CD4-positive, alpha-beta T cell treated with Interleukin-15 for 1 hour (primary cell): Measurements from ENCODE around the gene TMA16.
"Not testable (repeated sequence)": the region's sequence is repeated elsewhere in the genome, so short reads cannot be mapped to it uniquely, and the experiment has no call there.

ENCODE experiments used
- DNase-seq: peaks from one replicate; pipeline ENCODE4 v3.0.0-alpha.2; 2020

The TMA16 gene

DNA sequence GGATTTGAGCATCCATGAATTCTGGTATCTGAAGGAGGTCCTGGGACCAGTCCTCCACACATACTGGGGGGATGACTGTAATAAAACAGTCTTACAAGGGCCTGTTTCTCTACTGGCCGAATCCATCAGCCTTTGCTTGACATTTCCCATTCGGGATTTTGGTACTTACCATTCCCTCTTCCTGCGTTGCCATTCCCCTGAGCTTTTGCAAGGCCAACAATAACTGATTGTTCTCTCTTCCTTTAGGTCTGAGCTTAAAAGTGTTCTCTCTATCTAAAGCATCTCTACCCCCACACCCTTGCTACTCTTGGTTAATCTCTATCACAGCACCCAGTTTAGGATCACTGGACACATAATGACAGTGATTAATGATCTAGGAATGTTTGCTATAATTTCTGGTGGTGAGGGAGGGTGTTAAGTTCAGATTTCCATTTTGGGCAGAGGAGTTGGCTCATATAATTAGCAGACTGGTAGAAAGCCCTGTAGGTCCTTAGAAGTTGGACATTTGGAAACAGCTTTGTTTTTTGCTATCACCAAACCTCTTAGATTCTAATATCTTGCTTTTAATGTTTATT, 29.4 kb downstream of the TMA16 start:
- DNase-seq: no peak

DNA sequence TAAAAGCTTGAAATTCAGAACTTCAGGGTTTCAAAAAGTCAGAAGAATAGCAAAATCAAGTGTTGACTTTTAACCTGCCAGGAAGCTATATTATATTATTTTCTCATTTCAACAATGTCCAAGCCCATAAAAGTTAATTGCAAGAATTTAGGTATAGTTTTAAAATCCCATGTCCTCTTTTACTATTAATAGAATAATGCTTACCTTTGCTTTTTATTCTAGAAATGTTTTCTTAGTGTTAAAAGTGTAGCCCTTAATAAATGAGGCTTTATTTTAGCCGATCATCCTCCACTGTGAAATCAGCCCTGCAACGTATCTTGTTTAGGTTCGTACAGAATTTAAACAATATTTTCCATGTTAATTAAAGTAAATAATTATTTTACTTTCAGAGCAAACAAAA, 31.5 kb downstream of the TMA16 start:
- no peak for DNase-seq

DNA sequence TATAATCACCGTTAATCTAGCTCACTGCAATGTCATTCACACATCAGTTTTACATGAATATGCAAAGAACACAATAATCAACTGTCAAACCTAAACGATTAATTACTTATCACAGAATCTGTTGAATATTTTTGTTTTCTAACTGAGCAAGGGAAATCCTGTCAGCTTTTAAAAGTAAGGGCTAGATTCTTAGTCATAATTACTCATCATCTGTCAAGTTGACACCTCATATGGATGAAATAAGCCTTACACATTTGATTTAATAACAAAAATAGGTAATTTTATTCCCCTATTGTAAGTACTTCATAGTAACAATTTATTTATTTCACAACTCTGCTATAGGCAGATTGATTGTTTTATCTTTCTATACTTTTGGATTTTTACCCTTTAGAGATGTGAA, 32.7 kb downstream of the TMA16 start:
- no peak for DNase-seq

DNA sequence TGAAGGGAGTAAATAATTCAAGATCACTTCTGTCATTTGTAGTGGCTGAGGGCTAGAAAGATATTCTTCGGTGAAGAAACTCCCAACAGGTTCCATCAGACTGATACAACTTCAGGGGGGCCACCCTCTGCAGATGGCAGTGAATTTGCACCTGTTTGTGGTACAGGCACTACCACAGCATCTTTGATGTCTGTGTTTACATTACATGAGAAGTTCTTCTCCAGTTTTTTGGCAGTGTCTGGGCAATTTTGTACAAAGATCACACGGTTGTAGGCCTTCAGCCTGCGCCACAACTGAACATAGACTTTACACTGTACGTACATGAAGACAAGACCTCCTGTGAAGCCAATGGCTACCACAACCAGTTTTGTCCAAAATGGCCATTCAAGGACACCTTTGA, 34.2 kb downstream of the TMA16 start:
- no peak for DNase-seq

- DNase-seq: no peak
These were observed 39.6 kb downstream of the TMA16 start for GRCh38 chr4:163534056-163534455.

DNA sequence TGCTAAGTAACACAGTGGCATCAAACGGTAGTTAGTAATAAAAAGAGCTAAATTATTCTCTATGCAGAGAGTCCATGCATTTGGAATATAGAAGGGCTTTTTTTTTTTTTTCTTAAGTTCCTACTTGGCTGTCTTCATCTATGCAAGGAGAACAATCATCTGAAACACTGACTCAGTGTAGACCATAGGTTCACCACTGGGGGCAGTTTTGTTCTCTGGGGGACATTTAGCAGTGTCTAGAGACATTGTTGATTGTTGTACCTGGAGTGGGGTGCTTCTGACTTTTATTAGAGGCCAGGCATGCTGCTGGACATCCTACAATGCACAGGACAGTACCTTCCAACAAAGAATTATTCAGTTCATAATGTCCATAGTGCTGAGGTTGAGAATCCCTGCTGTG, 41.2 kb downstream of the TMA16 start:
- no peak for DNase-seq

- DNase-seq: no peak
These were observed 41.6 kb downstream of the TMA16 start for GRCh38 chr4:163536091-163536490.

DNA sequence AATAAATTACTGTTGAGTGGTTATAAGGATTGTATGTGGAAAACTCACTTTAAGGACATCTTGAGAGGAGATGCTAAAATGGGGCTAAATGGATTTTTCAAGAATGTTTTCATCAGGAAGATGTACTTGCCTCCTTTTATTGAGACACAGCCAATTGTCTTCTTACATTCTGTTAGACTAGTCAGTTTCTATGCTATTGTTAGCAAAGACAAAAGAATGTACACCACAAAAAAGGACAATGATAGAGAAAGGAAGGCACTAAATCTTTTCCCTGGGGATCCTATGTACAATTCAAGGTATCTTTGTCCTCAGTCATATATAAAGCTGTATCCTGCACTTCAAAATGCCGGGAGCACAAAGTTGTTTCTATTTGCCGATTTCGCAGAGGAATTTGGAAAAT, 42.6 kb downstream of the TMA16 start:
- no peak for DNase-seq

DNA sequence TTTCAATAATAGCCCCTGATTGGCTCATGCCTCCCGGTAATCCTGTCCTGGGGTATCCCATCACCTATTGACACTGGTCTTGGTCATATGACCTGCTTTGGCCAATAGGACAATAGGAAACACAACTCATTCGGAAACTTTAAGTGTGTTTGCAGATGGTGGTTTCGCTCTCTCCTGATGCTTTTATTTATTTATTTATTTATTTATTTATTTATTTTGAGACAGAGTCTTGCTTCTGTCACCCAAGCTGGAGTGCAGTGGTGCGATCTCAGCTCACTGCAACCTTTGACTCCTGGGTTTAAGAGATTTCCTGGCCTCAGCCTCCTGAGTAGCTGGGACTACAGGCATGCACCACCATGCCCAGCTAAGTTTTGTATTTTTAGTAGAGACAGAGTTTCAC, 44.3 kb downstream of the TMA16 start:
- not testable (repeated sequence) for DNase-seq

DNA sequence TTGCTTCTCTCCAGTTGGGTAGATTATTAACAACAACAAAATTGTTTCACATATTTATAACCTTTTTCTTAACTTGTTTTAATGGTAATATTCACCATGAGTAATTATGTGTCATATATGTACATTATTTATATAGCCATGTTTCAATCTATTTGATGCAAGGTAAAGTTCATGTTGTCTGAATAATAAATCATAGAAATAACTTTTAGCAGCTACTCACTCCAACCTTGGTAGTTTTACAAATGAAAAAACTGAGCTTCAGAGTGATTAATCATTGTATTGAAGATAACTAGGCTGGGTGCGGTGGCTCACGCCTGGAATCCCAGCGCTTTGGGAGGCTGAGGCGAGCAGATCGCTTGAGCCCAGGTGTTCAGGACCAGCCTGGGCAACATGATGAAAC, 46.0 kb downstream of the TMA16 start:
- no peak for DNase-seq

DNA sequence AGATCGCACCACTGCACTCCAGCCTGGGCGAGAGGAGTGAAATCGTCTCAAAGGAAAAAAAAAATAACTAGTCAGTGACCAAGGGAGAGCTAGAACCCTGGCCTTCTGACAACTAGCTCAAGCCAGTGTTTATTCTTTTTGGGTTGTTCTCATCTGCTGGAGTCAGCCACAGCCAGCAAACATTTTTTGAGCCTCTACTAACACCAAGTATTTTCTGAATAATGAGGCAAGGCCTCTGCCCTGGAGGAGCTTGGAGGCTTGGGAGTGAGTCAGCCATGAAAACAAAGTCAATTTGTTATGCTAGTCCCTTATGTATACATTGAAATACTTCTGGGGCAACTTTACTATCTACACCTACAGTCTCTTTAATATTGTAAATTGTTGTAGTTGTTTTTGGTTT, 46.5 kb downstream of the TMA16 start:
- DNase-seq: no peak

- no peak for DNase-seq
These were observed 47.8 kb downstream of the TMA16 start for GRCh38 chr4:163542275-163542674.

- DNase-seq: peak; percentile 62
These were observed 50.0 kb downstream of the TMA16 start for GRCh38 chr4:163544407-163545038.

DNA sequence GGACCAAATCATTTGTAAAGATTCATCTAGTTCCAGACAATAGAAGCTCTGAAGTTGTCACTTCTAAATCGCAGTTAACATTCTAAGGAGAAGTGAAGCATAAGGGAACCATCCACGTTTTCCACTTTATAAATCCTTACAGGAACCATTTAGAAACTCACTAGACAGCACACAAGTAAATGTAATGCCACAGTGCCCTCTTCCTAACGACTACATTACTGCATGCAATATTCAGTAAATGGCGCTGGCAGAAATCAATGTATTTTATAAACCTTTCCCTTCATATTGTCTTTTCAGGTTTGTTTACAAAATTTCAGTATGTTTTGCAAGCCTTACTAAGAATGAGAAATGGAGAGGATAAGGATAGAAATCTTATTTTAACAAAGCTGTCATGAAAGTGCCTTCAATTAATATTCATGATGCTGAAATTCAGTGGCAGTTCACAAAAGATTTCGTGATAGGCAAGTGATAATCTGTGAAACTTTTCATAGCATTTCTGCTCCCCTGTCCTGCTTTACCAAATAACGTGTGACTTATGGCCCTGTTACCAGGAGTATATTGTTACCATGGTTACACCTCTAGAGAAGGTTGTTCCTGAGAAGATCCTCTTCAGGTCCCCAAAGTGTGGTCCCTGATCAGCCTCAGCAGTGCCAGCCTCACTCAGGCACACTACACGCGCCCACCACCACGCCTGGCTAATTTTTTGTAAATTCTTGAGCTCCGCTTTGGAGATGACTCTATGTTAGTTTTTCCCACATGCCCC, 54.2 kb downstream of the TMA16 start:
- DNase-seq: no peak

DNA sequence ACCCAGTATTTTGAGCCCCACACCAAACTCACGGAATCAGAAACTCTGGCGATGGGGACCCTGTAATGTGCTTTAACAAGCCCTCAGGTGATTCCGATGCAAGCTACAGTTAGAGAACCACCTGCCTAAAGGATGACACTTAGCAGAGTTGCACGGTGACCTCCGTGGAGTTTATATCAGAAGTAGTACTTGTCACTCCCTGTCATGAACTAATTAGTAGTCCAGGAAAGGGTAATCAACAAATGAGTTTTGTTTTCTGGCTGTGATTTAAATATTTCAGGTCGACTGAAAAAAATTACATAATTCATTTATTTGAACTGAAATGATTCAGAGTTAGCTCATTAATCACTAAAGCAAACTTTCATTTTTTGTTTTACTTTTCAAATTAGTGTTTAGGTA, 56.4 kb downstream of the TMA16 start:
- no peak for DNase-seq

- no peak for DNase-seq
These were observed 58.7 kb downstream of the TMA16 start for GRCh38 chr4:163553146-163553545.

- DNase-seq: no peak
These were observed 60.5 kb downstream of the TMA16 start for GRCh38 chr4:163554870-163555465.

DNA sequence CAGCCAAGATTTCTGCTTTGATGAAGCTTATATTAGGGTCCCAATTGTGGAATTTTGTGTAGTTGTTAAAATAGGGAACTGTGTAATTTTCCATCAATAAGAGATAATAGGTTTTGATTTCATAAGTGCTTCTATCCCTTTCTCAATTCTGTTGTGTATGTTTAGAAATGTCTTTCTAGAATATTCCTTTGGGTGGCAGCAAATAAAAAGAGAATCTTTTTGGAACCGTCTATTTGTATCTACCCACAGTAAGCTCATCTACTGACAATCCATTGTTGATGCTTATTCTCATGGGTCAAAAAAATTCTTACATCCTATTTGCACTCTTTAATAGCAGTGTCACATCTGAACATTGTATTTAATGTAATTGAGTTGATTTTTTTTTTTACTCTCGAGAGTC, 61.7 kb downstream of the TMA16 start:
- no peak for DNase-seq

- DNase-seq: no peak
These were observed 62.3 kb downstream of the TMA16 start for GRCh38 chr4:163556650-163557391.

GRCh38 chr4:163558539-163559044, 64.1 kb downstream of the TMA16 start:
- peak; percentile 68 for DNase-seq

GRCh38 chr4:163562496-163562895, 68.0 kb downstream of the TMA16 start:
- DNase-seq: no peak

DNA sequence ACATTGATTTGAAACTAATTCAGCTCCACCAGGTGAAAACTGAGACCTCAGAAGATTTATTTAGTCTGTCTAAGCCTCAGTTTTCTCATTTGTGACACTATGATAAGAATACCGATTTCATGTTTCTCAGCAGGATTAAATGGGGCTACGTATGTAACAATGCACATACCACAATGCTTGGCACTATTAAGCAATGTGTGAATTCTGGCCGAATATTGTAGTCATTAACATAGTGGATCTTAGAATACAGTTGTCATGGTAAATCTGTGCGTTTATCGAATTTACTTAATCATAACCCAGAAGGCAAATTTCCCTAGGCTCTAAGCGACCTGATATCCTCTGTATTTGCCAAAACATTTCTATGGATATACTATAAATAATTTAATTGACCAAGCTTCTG, 69.1 kb downstream of the TMA16 start:
- no peak for DNase-seq

GRCh38 chr4:163564221-163564720, 69.8 kb downstream of the TMA16 start:
- no peak for DNase-seq
